Right lobe of liver (tissue), 6 donors: ENCODE measurements around the gene KIF23. TPM values are rescaled to one million over a fixed set of nuclear protein-coding genes. Genes with fewer than 3 reads are reported as not detected.

Experiments used
- ATAC-seq, 4 donors: fragments of 200-7000 bp; cut with Tn5 transposase; one replicate each; pipeline ENCODE4 v1.9.1; 2020; ENCODE audit warnings: mild to moderate bottlenecking in 4 of 4, moderate library complexity in 4 of 4
- DNase-seq, 3 donors: peaks; one replicate each; pipeline ENCODE4 v3.0.0-alpha.2; 2020
- H3K27ac ChIP-seq, 3 donors: fragments of 200-600 bp; one replicate each; pipeline ENCODE4 v1.8.0; 2022
- H3K27me3 ChIP-seq, 2 donors: fragments of 200-600 bp; one replicate each; pipeline ENCODE4 v1.8.0; 2022
- H3K36me3 ChIP-seq, 4 donors: fragments of 200-600 bp; sonication (generic) in 1 of 4; one replicate each; pipeline versions ENCODE4 v1.5.1 to v1.8.0; 2017 to 2022; ENCODE audit warnings: control low read depth in 1 of 4
- H3K4me1 ChIP-seq, 4 donors: fragments of 200-600 bp; sonication (generic) in 1 of 4; one replicate each; pipeline versions ENCODE4 v1.5.1 to v1.8.0; 2017 to 2022; ENCODE audit warnings: control low read depth in 1 of 4
- H3K4me3 ChIP-seq, 3 donors: fragments of 200-600 bp; one replicate each; pipeline ENCODE4 v1.8.0; 2022
- H3K9me3 ChIP-seq, 4 donors: fragments of 200-600 bp; sonication (generic) in 1 of 4; one replicate each; pipeline versions ENCODE4 v1.5.1 to v1.8.0; 2017 to 2022; ENCODE audit warnings: control low read depth in 1 of 4
- CTCF ChIP-seq, 4 donors: fragments of 200-600 bp in 3 of 4; fragments of 450-650 bp in 1 of 4; IDR thresholded peaks; one replicate each; pipeline versions ENCODE4 v1.5.1 to v1.8.0; 2016 to 2022; ENCODE audit warnings: antibody characterized with exemption in 4 of 4, mild to moderate bottlenecking in 2 of 4
- POLR2A ChIP-seq: fragments of 450-650 bp; IDR thresholded peaks from one replicate; pipeline ENCODE4 v1.6.1; 2017; ENCODE audit warnings: antibody characterized with exemption, mild to moderate bottlenecking
- WGBS: methylation state at CpG from one replicate; pipeline ENCODE4 v1.1.6; 2018; ENCODE audit warnings: low coverage, low lambda C conversion rate; ENCODE audit not compliant: insufficient coverage; ENCODE audit errors: missing lambda C conversion rate; 5-methylcytosine and 5-hydroxymethylcytosine counted together
- intact Hi-C, 2 donors: fragments of 100-400 bp; cut with DNase I; formaldehyde crosslinking; loops; one replicate each; pipeline versions ENCODE4 v1.11.2 to v1.14.1; 2022
- long read RNA-seq: library from polyadenylated mRNA; unstranded; transcript quantifications from one replicate; pipeline ENCODE4 v2.0.0, GENCODE V29; 2019
- total RNA-seq, 6 experiments: library from RNA; depleted of rRNA in 2 of 6; stranded (reverse); fragments of >200 nt in 2 of 6; fragmentation: NEBNext Ultra II Directional in 3 of 6; extraction: Animal tissue kit (Norgen Biotek cat#: 25700) in 3 of 6; gene quantifications; one replicate each; pipeline versions ENCODE4 v1.1.0 to v1.2.4, GENCODE V29; 2016 to 2023
- donor health status: DM: no; HTN: yes; CAD: no.
- donor health status: DM: no; HTN: no; CAD: no.
- donor health status: DM: no; HTN: no; CAD: no.
- donor health status: DM: no; HTN: yes; CAD: no.
- donor health status: DM: no; HTN: yes; CAD: no.

The KIF23 gene
- 1 to 10 TPM in 4 of 6 experiments, under 1 TPM in 2; 0.09 to 2.2 (median 1.2) TPM for total RNA-seq
- long read RNA-seq = 0 reads

- no peaks in the 10 kb centered on the region for H3K9me3 ChIP-seq
- intact Hi-C loops = no loop called here
- DNase-seq = peak; percentile 92 to 95 (median 93)
- TF ChIP-seq POLR2A (no peak), CTCF (IDR thresholded peaks at IDR 0.05) (no peak)
- peak; percentile 99 to 100 (median 100) for ATAC-seq
- H3K36me3 ChIP-seq = no peaks in the 10 kb centered on the region
- no peaks in the 10 kb centered on the region for H3K27me3 ChIP-seq
- peak within 1 kb of the TSS in 1 of 3 donors; percentile 5 for H3K27ac ChIP-seq
- H3K4me3 ChIP-seq = peak within 1 kb of the TSS; percentile 59 to 92 (median 88)
- H3K4me1 ChIP-seq = peaks cover 0 to 4% (median 0%) of the 10 kb centered on the region in 4 donors
- 6% methylated on average over 16 of the region's 78 CpGs for WGBS
Observed at GRCh38 chr15:69413822-69414700, at the start of gene KIF23. KIF23 (plus strand) TSS chr15:69414349; CDS start chr15:69414466, 117 bp downstream.

- DNase-seq (no peak), ATAC-seq (no peak)
- H3K27ac ChIP-seq = no peak overlapping the region
- WGBS = 44% methylated on average over 3 of the region's 3 CpGs
- intact Hi-C loops = no loop called here
- H3K4me1 ChIP-seq = no peaks in the 10 kb centered on the region
- H3K9me3 ChIP-seq = no peaks in the 10 kb centered on the region
- TF ChIP-seq CTCF (IDR thresholded peaks at IDR 0.05) = no peak
- TF ChIP-seq POLR2A = no peak
- H3K36me3 ChIP-seq = no peaks in the 10 kb centered on the region
- no peaks in the 10 kb centered on the region for H3K27me3 ChIP-seq
- no peak overlapping the region for H3K4me3 ChIP-seq
Observed at GRCh38 chr15:69367236-69367635, 46.9 kb upstream of the KIF23 start.

GRCh38 chr15:69369631-69370030 is 44.5 kb upstream of the KIF23 start:
- Histone ChIP-seq H3K27me3 (no peaks in the 10 kb centered on the region), H3K4me3 (no peak overlapping the region), H3K27ac (no peak overlapping the region), H3K36me3 (no peaks in the 10 kb centered on the region), H3K9me3 (no peaks in the 10 kb centered on the region), H3K4me1 (no peaks in the 10 kb centered on the region)
- DNase-seq (no peak), ATAC-seq (no peak)
- TF ChIP-seq POLR2A (no peak), CTCF (IDR thresholded peaks at IDR 0.05) (no peak)
- WGBS = 72% methylated on average over 2 of the region's 2 CpGs
- intact Hi-C loops = no loop called here

GRCh38 chr15:69373406-69373805 is 40.7 kb upstream of the KIF23 start:
- no peak for ATAC-seq
- Histone ChIP-seq H3K27me3 (no peaks in the 10 kb centered on the region), H3K4me1 (no peaks in the 10 kb centered on the region), H3K9me3 (no peaks in the 10 kb centered on the region), H3K27ac (no peak overlapping the region), H3K4me3 (no peak overlapping the region), H3K36me3 (no peaks in the 10 kb centered on the region)
- WGBS = 50% methylated on average over 6 of the region's 6 CpGs
- intact Hi-C loops = no loop called here
- TF ChIP-seq CTCF (IDR thresholded peaks at IDR 0.05) (no peak), POLR2A (no peak)
- DNase-seq = no peak
